Activated CD8-positive, alpha-beta memory T cell treated with anti-CD3 and anti-CD28 coated beads, Interleukin-2, amount 50 U/mL, for 24 hours (primary cell): ENCODE results near the gene OCA2.
"Not testable (repeated sequence)": the region's sequence is repeated elsewhere in the genome, so short reads cannot be mapped to it uniquely, and the experiment has no call there.

Experiments
- DNase-seq: peaks from one replicate; pipeline ENCODE4 v3.0.0-alpha.2; 2020; ENCODE audit errors: extremely low read depth

The OCA2 gene

GRCh38 chr15:27770769-27771554, 328.2 kb downstream of the OCA2 start:
- DNase-seq: no peak

- DNase-seq: no peak
Measured at GRCh38 chr15:27770086-27770607, 329.0 kb downstream of the OCA2 start.

GRCh38 chr15:27769652-27770051, 329.5 kb downstream of the OCA2 start:
- no peak for DNase-seq

DNA sequence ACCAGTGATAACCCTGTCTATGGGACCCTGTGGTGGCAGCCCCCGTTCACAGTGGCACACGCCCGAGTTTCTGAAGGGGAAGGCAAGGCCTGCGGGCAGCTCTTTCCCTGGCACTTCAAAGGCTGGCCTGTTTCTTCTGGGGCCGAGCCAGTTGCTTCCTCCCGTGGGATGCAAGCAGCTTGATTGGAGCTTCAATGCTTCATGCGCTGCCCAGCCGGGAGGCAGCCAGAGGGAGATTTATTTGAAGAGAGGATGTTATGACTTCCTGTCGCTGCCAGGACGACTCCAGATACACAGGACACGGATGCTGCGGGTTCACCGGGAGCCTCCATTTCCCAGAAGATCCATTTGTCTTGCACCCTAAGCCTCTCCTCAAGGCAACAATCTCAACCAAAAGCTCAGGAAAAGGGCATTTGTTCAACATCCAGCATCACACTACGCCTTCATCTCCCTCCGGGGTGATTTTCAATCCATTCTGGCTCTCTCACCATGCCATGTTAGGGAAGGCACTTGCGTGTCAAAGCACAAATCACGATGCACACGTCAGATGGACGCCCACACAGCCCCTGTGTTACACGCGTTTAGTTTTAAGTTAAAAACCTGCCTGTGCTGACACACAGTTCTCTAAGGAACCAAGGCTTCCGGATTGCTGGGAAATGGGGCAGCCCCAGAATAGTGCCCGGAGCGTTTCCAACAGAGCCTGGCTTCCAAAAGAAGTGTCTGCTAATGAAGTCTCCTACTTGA, 330.2 kb downstream of the OCA2 start:
- DNase-seq: no peak

DNA sequence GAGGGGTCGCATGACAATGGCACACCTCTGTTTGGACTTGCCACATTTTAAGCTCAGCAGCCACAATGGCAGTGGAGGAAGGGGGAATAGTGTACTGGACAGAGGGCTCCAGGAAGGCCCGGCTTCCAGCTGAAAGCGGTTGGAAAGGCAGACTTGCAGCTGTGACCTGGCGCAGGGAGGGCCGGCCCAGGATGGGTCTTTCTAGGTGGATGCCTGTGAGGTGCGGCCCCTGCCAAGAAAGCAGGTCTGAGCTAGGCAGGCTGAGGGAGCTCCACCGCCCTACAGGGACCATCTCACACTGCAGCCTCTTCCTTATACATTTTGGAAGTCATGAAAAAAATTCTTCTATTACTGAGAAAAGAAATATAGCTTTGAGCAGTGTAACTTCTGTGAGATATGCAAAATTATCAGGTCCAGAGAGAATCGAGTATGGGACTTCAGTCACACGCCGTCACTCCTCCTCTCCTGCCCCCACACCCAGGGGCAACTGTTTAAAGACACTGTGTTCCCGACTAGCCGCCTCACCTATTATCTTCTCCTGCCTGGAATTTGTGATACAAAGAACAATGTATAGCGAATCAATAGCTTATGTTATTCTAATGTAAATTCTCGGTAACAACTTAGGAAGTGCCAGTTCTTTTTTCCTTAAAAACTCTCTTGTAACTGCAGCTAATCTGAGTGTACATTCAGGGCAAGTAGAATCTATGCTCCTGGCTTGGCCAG, 331.0 kb downstream of the OCA2 start:
- no peak for DNase-seq

GRCh38 chr15:27767430-27767829, 331.7 kb downstream of the OCA2 start:
- DNase-seq: not testable (repeated sequence)

DNA sequence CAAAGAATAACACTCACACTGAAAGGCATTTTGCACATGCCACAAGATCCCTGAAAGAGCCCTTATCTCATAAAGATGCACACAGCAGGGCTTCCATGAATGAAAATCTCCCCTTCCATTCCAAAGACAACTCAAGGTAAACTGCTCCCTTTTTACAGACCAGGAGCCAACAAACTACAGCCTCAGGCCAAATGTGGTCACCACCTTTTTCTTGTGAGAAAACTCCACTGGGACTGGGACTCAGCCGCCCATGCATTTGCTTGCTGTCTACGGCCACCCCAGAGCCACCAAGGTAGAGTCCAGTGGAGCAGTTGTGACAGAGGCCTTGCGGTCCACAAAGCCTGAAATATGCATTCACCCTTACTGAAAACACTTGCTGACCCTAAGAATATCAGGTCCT, 334.8 kb downstream of the OCA2 start:
- no peak for DNase-seq

GRCh38 chr15:27763514-27763913, 335.6 kb downstream of the OCA2 start:
- DNase-seq: no peak

DNA sequence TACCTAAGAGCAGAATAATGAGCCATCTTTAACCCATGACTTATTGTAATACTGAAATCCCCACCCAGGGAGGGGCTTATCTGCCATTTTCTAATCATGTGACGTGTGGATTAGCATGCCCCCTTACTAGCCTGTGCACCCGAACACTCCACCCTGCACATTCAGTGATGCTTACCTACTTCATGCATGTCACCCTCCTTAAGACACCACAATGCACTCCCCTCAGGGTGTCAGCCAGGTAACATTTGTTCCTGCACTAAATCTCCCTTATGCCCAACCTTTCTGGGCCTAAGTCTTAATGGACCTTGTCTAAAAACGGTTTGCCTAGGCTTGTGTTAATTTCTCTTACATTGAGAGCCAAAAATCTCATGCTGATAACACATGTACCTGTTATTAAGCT, 336.6 kb downstream of the OCA2 start:
- no peak for DNase-seq

GRCh38 chr15:27757052-27757451, 342.1 kb downstream of the OCA2 start:
- no peak for DNase-seq

DNA sequence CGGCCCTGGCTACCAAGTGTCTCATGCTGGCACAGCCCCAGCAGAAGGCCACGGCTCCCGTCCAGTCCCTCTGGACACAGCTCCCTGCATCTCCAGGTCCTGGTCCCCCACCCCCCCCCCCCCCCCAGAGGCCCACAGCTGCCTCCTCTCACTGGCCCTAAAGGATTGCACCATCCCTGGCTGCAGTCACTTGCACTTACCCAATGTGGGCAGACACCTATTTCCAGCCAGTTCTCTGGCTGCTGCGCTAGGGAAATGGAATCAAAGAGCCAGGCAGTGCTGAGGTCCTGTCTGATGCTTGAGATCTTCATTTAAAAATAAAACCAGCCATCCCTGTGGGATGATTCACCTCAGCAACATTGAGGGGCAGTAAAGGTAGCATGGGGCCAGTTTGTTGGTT, 346.4 kb downstream of the OCA2 start:
- no peak for DNase-seq

- no peak for DNase-seq
Measured at GRCh38 chr15:27747997-27748396, 351.1 kb downstream of the OCA2 start.

GRCh38 chr15:27746401-27746955, 352.6 kb downstream of the OCA2 start:
- DNase-seq: no peak

GRCh38 chr15:27744641-27745040, 354.5 kb downstream of the OCA2 start:
- DNase-seq: no peak

DNA sequence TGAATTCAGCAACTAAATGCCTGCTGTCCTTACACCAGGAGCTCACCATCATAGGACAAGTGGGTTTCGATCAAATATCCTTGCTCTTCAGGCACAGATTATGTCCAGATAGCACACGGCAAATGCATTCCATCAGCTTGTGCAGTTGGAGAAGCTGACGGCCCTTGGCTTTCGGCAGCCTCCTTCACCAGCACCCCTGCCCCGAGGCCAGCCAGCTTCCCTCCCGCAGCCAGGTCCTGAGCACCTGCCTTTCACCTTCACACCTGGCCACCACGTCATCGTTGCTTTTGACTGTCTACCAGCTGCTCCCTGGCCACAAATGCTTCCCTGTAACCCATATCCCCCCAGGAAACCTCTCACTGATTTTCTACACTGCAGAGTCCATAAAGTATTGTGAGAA, 355.5 kb downstream of the OCA2 start:
- DNase-seq: no peak

- DNase-seq: no peak
Measured at GRCh38 chr15:27742751-27743477, 356.2 kb downstream of the OCA2 start.

- no peak for DNase-seq
Measured at GRCh38 chr15:27741226-27741860, 357.8 kb downstream of the OCA2 start.

GRCh38 chr15:27734785-27735495, 364.2 kb downstream of the OCA2 start:
- no peak for DNase-seq

DNA sequence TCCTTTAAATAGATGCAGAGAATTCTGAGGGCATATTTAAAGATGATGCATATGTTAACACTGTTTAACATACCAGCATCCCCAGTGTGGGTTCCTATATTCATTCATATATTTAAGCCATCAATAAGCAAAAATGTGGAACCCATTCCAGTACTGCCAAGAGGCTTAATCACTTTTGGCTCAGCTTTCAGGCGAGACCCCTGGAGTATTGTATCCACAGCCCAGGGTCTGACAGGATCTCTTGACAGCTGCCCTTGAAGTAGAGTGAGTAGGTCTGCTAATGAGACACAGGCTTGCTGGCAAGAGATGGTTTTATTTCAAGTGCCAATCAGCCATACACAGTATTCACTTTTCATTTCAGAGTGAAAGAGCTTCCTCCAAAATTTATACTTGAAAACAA, 367.3 kb downstream of the OCA2 start:
- DNase-seq: no peak

DNA sequence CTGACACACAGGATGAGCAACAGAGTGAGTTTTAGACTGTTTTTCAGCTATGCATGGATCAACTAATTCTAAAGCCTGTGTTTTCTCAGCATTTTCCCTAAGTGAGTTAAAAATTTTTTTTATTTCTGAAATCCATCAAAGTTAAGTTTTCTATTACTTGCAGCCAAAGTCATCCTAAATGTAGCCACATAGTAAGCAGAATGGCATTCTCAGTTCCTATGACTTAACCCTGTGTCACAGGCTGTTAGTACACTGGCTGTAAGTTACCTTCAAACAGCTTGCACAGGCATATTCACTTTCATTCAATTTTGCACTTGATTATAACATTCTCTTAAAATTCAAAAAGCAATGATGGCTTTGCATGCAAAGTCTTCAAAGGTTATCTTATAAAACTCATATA, 368.2 kb downstream of the OCA2 start:
- no peak for DNase-seq
